ENCODE measurements around the gene YY2.

DNA sequence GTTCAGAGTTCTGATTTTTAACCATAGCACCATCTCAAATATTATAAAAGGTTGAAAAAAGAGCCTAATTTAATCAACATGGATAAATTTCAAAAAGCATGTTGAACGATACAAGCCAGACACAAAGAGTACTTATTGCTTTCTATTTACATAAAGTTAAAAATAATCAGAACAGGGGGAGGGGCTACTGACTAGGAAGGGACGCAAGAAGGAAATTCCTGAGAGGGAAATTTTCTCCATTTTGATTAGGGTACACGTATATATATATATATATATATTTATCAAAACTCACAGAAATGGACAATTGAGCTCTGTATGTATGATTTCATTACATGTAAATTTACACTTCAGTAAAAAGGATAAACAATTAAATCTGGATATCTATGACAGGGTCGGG is 16.9 kb upstream of the YY2 start:
- TF ChIP-seq, protein P1, sequence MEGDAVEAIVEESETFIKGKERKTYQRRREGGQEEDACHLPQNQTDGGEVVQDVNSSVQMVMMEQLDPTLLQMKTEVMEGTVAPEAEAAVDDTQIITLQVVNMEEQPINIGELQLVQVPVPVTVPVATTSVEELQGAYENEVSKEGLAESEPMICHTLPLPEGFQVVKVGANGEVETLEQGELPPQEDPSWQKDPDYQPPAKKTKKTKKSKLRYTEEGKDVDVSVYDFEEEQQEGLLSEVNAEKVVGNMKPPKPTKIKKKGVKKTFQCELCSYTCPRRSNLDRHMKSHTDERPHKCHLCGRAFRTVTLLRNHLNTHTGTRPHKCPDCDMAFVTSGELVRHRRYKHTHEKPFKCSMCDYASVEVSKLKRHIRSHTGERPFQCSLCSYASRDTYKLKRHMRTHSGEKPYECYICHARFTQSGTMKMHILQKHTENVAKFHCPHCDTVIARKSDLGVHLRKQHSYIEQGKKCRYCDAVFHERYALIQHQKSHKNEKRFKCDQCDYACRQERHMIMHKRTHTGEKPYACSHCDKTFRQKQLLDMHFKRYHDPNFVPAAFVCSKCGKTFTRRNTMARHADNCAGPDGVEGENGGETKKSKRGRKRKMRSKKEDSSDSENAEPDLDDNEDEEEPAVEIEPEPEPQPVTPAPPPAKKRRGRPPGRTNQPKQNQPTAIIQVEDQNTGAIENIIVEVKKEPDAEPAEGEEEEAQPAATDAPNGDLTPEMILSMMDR (IDR thresholded peaks at IDR 0.05), result no peak
- TF ChIP-seq POLR2A (IDR thresholded peaks at IDR 0.05), result no peak

Measured in thyroid gland (tissue), 4 donors.